Activated CD4-positive, alpha-beta T cell treated with anti-CD3 and anti-CD28 coated beads, Interleukin-2, amount 10 ng/mL, durations not matched to agents 24 days and 14 days (primary cell): ENCODE results near the gene ATP5ME. TPM values are rescaled to one million over a fixed set of nuclear protein-coding genes. Genes with fewer than 3 reads are reported as not detected.
"Not testable (repeated sequence)": the region's sequence is repeated elsewhere in the genome, so short reads cannot be mapped to it uniquely, and the experiment has no call there.

Source experiments
- DNase-seq: peaks from one replicate; pipeline ENCODE4 v3.0.0; 2022
- H3K27ac Mint-ChIP-seq: one replicate; pipeline ENCODE4 v1.8.0; 2022; ENCODE audit warnings: mild to moderate bottlenecking, mixed read lengths
- H3K27me3 Mint-ChIP-seq: one replicate; pipeline ENCODE4 v1.8.0; 2022; ENCODE audit warnings: mixed read lengths
- H3K36me3 Mint-ChIP-seq: one replicate; pipeline ENCODE4 v1.8.0; 2022; ENCODE audit warnings: low read depth, mild to moderate bottlenecking, mixed read lengths
- H3K4me1 Mint-ChIP-seq: one replicate; pipeline ENCODE4 v1.8.0; 2021; ENCODE audit warnings: mixed read lengths
- H3K4me3 Mint-ChIP-seq: one replicate; pipeline ENCODE4 v1.8.0; 2022; ENCODE audit warnings: mild to moderate bottlenecking, moderate library complexity, mixed read lengths
- H3K9me3 Mint-ChIP-seq: one replicate; pipeline ENCODE4 v1.8.0; 2021; ENCODE audit warnings: mixed read lengths
- intact Hi-C: fragments of 100-400 bp; cut with micrococcal nuclease; formaldehyde crosslinking; loops from one replicate; pipeline ENCODE4 v1.15.1; 2023
- total RNA-seq: library from RNA; stranded (reverse); gene quantifications from 2 replicates; pipeline ENCODE4 v1.2.3, GENCODE V29; 2022

The ATP5ME gene
- total RNA-seq, 1 donor from 2014 or later = 232 TPM

DNA sequence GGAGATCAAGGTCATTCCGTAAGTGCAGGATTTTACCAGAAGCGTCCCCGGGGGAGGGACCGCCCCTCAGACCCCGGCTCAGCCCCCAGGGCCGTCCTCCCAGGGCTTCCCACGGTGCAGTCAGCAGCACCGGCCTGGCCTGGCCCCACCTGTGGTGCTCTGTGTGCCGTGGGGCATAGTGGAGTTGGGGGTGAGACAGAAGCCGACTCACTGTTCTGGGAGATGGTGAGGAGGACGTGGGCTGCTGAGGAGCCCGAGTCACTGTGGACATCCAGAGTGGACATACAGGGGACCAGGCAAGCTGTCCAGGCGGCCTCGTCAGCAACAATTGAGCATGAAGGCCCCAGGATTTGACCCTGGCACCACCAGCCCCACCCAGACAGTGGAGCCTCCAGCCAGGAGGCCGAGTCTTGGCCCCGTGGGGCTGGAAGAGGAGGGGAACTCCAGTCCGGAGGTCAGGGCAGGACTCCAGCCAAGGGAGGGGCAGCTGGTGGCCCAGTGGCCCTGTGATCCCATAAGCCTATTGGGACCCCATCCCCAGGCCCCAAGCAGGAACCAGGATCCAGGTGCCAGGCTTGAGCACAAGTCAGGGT, 19.1 kb downstream of the ATP5ME start:
- no peaks in the 10 kb centered on the region for H3K27me3 Mint-ChIP-seq

DNA sequence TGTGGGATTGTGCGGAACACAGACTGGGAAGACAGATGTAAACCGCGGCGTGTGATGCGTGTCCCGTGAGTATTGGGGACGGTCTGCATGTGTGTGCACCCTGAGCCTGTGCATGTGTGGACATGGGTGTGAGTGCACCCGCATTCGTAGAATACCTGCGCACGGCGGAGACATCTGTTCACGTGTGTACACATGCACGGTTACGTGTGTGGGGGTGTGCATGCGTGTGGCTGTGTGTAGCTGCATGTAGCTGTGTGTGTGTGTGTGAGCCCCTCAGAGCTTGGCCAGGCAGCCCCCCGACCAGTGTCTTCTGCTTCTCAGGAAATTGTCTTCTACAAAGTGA, 19.6 kb downstream of the ATP5ME start:
- DNase-seq = no peak
- intact Hi-C loops = no loop called here
- no peaks in the 10 kb centered on the region for H3K27me3 Mint-ChIP-seq
- H3K4me1 Mint-ChIP-seq = no peaks in the 10 kb centered on the region
- H3K9me3 Mint-ChIP-seq = no peaks in the 10 kb centered on the region
- no peaks in the 10 kb centered on the region for H3K36me3 Mint-ChIP-seq
- no peak overlapping the region for H3K27ac Mint-ChIP-seq
- H3K4me3 Mint-ChIP-seq = no peak overlapping the region

More for the DNA sequence above, 19.1 kb downstream of the ATP5ME start:
- intact Hi-C loops = no loop called here
- H3K4me1 Mint-ChIP-seq = no peaks in the 10 kb centered on the region
- DNase-seq = no peak
- H3K9me3 Mint-ChIP-seq = no peaks in the 10 kb centered on the region
- H3K27ac Mint-ChIP-seq = no peak overlapping the region
- peaks cover under 1% of the 10 kb centered on the region for H3K36me3 Mint-ChIP-seq
- H3K4me3 Mint-ChIP-seq = no peak overlapping the region

DNA sequence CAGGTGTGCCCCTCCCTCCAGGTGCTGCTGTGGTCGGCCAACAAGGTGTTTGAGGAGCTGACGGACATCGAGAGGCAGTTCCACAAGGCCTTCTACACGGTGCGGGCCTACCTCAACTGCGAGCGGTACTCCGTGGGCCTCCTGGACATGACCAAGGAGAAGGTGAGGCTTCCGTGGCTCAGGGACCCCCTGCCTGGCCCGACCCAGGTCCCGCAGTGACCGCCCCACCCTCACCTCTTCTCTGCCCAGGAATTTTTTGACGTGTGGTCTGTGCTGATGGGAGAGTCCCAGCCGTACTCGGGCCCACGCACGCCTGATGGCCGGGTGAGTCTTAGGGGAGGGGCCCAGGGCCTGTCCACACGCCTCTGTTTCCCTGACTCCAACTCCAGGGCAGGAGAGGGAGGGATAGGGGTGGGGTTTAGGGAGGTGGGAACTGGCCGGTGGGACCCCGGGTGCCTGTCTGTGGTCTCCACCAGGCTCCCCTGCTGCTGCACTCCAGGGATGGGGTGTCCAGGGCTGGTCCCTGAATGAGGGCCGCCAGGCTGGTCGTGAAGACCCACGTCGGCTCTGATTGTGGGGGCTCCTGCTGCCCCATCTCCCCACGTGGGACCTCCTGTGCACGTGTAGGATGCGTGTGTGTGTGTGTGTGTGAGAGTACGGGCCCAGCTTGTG, 20.1 kb downstream of the ATP5ME start:
- no peak for DNase-seq
- H3K9me3 Mint-ChIP-seq = no peaks in the 10 kb centered on the region
- H3K36me3 Mint-ChIP-seq = no peaks in the 10 kb centered on the region
- H3K4me3 Mint-ChIP-seq = no peak overlapping the region
- no peaks in the 10 kb centered on the region for H3K27me3 Mint-ChIP-seq
- no peak overlapping the region for H3K27ac Mint-ChIP-seq
- no peaks in the 10 kb centered on the region for H3K4me1 Mint-ChIP-seq
- intact Hi-C loops = no loop called here

DNA sequence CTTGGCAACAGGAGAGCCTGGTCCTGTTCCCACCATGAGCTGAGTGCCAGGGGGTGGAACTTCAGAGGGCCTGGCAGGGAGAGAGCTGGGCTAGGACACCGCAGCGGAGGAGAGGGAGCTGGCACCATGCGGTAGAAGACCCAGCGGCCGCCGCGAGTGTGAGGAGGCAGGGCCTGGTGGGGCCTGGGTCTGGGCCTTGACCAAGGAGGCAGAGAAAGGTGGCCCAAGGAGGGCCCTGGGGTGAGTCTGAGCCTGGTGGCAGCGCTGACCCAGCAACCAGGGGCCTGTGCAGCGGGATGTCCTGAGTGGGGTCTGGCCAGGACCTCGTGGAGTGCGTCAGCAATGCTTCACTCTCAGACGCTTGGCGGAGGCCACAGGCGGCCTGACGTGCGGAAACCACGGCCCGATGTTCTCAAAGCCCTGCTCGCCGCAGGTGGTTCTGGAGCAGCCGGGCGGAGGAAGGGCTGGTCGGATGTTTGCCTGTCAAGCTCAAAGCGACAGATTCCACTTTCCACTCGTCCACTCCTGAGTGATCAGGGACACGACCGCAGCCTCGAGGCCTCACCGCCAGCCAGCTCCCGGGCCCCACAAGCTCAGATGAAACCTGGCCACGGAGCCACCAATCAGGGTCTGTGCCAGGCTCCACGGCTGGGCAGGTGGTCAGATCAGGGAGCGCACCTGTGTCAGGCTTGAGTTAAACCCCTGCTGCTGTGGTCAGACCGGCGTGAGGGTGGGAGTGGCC, 20.8 kb downstream of the ATP5ME start:
- no peaks in the 10 kb centered on the region for H3K27me3 Mint-ChIP-seq
- no peaks in the 10 kb centered on the region for H3K4me1 Mint-ChIP-seq
- no peak for DNase-seq
- no peak overlapping the region for H3K27ac Mint-ChIP-seq
- no peaks in the 10 kb centered on the region for H3K9me3 Mint-ChIP-seq
- H3K4me3 Mint-ChIP-seq = no peak overlapping the region
- intact Hi-C loops = no loop called here
- H3K36me3 Mint-ChIP-seq = no peaks in the 10 kb centered on the region

DNA sequence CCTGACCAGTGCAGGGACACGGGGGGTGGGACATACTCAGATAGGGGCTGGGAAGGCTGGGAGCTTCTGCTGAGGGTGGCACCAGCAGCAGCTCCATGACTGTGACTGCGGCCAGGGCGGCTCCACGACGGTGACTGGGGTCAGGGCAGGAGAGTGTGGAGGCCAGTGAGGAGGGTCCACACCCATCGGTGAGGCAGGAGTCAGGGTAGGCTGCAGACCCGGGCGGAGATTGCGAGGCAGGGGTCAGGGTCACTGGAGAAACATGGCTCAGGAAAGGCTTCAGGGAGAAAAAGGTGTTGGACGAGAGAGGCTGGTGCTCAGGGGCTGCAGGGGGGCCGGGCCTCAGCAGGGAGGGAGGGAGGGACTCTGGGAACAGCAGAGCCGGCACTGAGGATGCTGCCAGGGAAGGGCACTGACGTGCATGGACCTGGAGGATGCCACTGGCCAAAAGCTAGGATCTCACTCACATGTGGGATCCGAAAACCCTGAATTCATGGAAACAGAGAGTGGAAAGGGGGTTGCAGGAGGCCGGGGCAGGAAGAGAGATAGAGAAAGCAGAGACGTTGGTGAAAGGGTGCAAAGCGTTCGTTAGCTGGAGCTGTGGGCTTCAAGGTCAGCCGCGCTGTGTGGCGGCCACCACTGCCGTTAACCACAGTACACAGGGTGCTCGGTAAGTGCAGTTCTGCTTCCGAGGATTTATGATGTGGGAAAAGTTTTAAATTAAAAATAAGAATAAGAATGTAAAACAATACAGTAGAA, 22.0 kb downstream of the ATP5ME start:
- no peak for DNase-seq
- Mint-ChIP-seq H3K4me1 (no peaks in the 10 kb centered on the region), H3K27ac (no peak overlapping the region), H3K4me3 (no peak overlapping the region), H3K27me3 (no peaks in the 10 kb centered on the region), H3K36me3 (no peaks in the 10 kb centered on the region), H3K9me3 (no peaks in the 10 kb centered on the region)
- intact Hi-C loops = no loop called here

DNA sequence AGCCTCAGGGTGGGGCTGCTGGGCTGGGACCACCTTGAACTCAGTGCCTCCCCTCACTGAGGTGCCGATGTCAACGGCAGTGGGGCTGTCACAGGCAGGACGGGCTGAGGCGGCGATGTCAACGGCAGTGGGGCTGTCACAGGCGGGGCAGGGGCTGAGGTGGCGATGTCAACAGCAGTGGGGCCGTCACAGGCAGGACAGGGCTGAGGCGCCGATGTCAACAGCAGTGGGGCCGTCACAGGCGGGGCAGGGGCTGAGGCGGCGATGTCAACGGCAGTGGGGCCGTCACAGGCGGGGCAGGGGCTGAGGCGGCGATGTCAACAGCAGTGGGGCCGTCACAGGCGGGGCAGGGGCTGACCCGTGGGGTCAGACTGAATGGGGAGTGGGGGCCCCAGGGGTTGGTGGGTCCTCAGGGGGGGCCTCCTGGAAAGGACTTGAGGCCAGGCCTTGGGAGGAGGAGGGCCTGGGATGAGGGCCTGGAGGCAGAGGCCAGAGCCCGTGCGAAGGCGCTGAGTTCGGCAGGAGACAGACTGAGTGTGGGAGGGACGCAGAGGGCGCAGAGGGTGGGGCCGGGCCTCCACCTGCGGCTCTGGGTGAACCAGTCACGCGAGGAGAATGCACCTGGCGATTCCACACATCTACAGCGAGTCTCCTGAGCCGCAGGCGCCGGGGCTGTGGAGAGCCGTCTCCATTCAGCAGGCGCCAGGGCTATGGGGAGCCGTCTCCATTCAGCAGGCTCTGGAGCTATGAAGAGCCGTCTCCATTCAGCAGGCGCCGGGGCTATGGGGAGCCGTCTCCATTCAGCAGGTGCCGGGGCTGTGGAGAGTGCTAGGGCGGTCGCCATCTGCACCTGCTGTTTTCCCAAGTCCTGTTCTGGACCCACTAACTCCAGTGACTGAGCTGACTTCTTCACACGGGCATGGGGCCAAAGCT, 22.9 kb downstream of the ATP5ME start:
- Mint-ChIP-seq H3K27me3 (no peaks in the 10 kb centered on the region), H3K27ac (no peak overlapping the region), H3K4me3 (no peak overlapping the region), H3K36me3 (no peaks in the 10 kb centered on the region), H3K9me3 (no peaks in the 10 kb centered on the region), H3K4me1 (peaks cover 3% of the 10 kb centered on the region)
- intact Hi-C loops = no loop called here
- no peak for DNase-seq

DNA sequence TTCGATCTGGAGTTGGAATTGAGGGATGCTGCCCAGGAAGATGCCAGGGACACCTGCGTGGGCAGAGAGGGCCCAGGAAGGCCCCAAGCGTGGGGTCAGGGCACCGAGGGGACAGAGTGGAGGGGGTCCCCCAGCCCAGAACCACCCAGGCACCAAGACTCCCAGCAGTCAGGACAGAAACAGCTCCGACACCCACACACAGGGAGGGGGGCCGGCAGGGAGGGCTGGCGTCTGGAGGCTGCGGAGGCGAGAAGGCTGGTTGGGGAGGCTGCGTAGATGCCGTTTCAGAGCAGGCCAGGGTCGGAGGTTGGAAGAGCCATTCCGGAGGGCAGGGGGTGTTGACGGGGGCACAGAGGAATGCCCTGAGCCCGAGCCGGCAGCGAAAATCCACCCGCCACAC, 23.6 kb downstream of the ATP5ME start:
- H3K4me1 Mint-ChIP-seq = peaks cover 4% of the 10 kb centered on the region

DNA sequence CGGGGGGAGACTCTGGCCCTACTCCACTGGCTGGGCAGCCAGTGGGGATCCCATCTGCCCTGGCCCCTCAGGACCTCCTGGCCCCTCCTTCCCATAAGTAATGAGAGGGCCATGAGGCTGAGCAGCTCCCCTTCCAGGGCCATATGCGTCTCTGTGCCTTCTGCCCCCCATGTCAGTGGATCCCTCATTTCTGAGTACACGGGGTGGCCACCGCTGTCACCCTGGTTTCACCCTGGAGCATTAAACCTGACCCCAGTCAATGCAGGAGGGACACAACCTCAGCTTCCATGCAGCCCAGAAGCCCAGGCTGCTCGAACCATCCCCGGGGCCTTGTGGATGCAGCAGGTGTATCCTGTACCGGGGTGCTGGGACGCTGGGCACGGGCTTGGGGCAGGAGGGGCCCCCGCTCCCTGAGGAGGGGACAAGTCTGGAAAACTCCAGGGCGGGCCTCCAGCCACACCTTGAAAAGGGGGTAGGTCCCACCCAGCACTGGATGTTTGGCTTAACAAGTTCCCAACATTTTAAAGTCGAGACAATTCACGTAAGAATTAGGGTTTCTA, 24.2 kb downstream of the ATP5ME start:
- H3K4me3 Mint-ChIP-seq = no peak overlapping the region
- H3K27me3 Mint-ChIP-seq = no peaks in the 10 kb centered on the region
- no peak overlapping the region for H3K27ac Mint-ChIP-seq
- no peaks in the 10 kb centered on the region for H3K36me3 Mint-ChIP-seq
- DNase-seq = no peak
- H3K4me1 Mint-ChIP-seq = peaks cover 4% of the 10 kb centered on the region
- intact Hi-C loops = no loop called here
- peaks cover 3% of the 10 kb centered on the region for H3K9me3 Mint-ChIP-seq

More for the DNA sequence above, 23.6 kb downstream of the ATP5ME start:
- Mint-ChIP-seq H3K27ac (no peak overlapping the region), H3K4me3 (no peak overlapping the region), H3K27me3 (no peaks in the 10 kb centered on the region), H3K36me3 (no peaks in the 10 kb centered on the region), H3K9me3 (no peaks in the 10 kb centered on the region)
- intact Hi-C loops = no loop called here
- DNase-seq = no peak

DNA sequence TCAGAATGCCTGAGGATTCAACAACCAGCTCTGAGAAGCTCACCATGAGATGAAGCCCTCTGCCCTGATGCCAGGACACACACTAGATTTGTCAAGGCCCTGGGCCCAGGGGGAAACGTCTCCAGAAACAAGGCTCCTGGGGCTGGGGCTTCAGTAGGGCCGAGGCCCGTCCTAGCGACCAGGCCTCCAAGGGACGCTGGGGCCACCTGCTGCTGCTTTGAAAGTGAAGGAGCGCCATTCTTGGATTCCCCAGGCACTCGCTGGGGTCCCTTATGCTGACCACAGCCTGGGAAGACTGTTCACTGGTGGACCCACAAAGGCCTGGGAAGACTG, 24.8 kb downstream of the ATP5ME start:
- Mint-ChIP-seq H3K9me3 (peaks cover 3% of the 10 kb centered on the region), H3K27me3 (no peaks in the 10 kb centered on the region), H3K27ac (no peak overlapping the region), H3K36me3 (no peaks in the 10 kb centered on the region), H3K4me3 (no peak overlapping the region), H3K4me1 (peaks cover 4% of the 10 kb centered on the region)
- no peak for DNase-seq
- intact Hi-C loops = no loop called here

DNA sequence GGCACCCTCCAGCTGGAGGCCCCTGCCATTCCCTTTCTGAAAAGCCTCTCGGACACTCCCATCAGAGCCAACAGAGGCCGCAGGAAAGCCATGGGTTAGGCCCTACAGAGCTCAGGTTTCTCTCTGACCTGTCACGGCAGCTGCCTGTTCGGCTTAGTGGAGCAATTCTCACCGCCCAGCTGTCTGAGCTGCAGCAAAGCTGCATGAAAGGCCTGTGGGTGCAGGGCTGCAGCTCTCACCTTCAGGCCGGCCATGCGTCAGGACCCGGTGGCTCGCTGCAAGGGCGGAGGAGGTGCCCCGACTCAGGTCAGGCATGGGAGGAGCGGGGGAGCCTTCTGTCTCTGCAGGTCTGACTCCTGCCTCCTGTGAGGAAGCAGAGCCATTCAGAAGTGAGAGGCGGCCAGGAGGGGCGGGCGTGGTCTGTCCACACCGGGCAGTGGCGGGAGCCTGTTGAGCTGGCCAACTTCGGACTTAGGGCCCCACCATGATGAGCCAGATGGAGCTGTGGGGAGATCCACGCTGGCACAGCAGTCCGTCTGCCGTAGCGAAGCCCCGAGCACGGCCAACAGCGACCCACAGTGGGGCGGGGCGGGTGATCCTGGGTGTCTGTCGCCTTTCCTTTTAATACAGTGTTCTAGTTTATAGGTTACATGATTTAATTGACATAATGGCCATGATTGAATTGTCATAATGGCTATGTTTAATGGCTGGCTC, 25.3 kb downstream of the ATP5ME start:
- intact Hi-C loops = no loop called here
- no peaks in the 10 kb centered on the region for H3K36me3 Mint-ChIP-seq
- H3K27me3 Mint-ChIP-seq = no peaks in the 10 kb centered on the region
- no peak overlapping the region for H3K4me3 Mint-ChIP-seq
- H3K9me3 Mint-ChIP-seq = peaks cover 3% of the 10 kb centered on the region
- H3K4me1 Mint-ChIP-seq = peaks cover 4% of the 10 kb centered on the region
- no peak overlapping the region for H3K27ac Mint-ChIP-seq
- no peak for DNase-seq

DNA sequence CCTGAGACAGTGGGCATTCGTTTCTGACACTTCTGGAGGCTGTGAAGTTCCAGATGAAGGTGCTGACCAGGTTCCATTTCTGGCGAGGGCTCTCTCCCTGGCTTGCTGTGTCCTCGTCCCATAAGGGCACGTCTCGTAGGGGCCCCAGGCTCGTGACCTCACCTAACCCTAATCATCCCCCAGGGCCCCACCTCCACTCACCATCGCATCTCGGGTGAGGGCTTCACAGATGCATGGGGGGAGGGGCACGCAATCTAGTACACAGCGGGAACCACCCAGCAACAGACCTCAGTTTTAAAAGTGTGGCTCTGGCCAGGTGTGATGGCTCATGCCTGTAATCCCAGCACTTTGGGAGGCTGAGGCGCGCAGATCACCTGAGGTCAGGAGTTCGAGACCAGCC, 26.6 kb downstream of the ATP5ME start:
- H3K9me3 Mint-ChIP-seq = peaks cover 3% of the 10 kb centered on the region
- H3K36me3 Mint-ChIP-seq = no peaks in the 10 kb centered on the region
- H3K4me1 Mint-ChIP-seq = peaks cover 4% of the 10 kb centered on the region
- H3K27me3 Mint-ChIP-seq = no peaks in the 10 kb centered on the region
- H3K4me3 Mint-ChIP-seq = no peak overlapping the region
- H3K27ac Mint-ChIP-seq = no peak overlapping the region
- no peak for DNase-seq
- intact Hi-C loops = no loop called here

DNA sequence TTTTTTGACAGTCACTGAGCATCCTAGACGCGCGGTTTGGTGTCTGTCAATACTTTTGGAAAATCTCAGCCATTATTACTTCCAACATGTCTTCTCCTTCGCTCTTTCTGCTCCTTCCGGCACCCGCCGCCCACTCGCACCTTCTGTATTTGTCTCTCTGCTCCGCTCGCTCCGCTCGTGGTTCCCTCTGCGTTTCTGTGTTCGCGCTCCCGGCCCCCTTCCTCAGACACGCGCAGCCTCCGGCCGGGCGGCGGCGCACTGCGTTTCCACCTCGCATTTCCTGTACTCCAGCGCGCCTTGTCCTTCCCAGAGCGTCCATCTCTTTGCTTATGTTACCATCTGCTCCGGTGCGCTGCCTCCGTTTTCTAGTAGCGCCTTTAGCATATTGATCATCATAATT, 27.6 kb downstream of the ATP5ME start:
- Mint-ChIP-seq H3K27me3 (no peaks in the 10 kb centered on the region), H3K27ac (peak overlapping the region; percentile 80)

DNA sequence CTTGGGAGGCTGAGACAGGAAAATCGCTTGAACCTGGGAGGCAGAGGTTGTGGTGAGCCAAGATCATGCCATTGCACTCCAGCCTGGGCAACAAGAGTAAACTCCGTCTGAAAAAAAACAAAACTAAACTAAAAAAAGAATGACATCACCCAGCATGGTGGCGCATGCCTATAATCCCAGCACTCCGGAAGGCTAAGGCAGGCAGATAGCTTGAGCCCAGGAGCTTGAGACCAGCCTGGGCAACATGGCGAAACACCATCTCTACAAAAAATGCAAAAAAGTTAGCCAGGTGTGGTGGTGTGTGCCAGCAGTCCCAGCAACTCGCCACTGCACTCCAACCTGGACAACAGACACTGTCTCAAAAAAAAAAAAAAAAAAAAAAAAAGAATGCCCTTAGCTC, 31.7 kb downstream of the ATP5ME start:
- H3K4me3 Mint-ChIP-seq, DNase-seq, intact Hi-C loops, H3K27me3 Mint-ChIP-seq, H3K36me3 Mint-ChIP-seq, H3K4me1 Mint-ChIP-seq, H3K27ac Mint-ChIP-seq: not testable (repeated sequence)
- peaks cover 11% of the 10 kb centered on the region for H3K9me3 Mint-ChIP-seq

More for the DNA sequence above, 27.6 kb downstream of the ATP5ME start:
- Mint-ChIP-seq H3K9me3 (peaks cover 6% of the 10 kb centered on the region), H3K4me3 (peak overlapping the region; percentile 74), H3K4me1 (peaks cover 4% of the 10 kb centered on the region), H3K36me3 (no peaks in the 10 kb centered on the region)
- intact Hi-C loops = no loop called here
- DNase-seq = no peak
